Large intestine (tissue), 12 donors: ENCODE results near the gene CHMP3. TPM values are rescaled to one million over a fixed set of nuclear protein-coding genes. Genes with fewer than 3 reads are reported as not detected.
A peak's percentile ranks its signal among the peaks of the same experiment; 100 is the strongest.
"Not testable (repeated sequence)": the region's sequence is repeated elsewhere in the genome, so short reads cannot be mapped to it uniquely, and the experiment has no call there.

Experiments
- DNase-seq, 2 donors: peaks; one replicate each; pipeline versions ENCODE4 v3.0.0 to v3.0.0-alpha.2; 2013
- H3K27ac ChIP-seq: one replicate; pipeline ENCODE4 v1.5.1; 2013; ENCODE audit warnings: low read length
- H3K27me3 ChIP-seq: 2 replicates; pipeline ENCODE4 v1.6.1; 2013; ENCODE audit warnings: low read length; ENCODE audit not compliant: control insufficient read depth, insufficient read depth
- H3K36me3 ChIP-seq: 2 replicates; pipeline ENCODE4 v1.6.1; 2013; ENCODE audit warnings: low read length; ENCODE audit not compliant: control insufficient read depth, insufficient read depth
- H3K4me1 ChIP-seq: one replicate; pipeline ENCODE4 v1.6.1; 2013; ENCODE audit warnings: low read length; ENCODE audit not compliant: control insufficient read depth, insufficient read depth
- H3K4me3 ChIP-seq: one replicate; pipeline ENCODE4 v1.5.1; 2013; ENCODE audit warnings: low read length
- H3K9me3 ChIP-seq: one replicate; pipeline ENCODE4 v1.6.1; 2013; ENCODE audit warnings: mild to moderate bottlenecking, low read depth, low read length, moderate library complexity; ENCODE audit not compliant: control insufficient read depth
- WGBS: methylation state at CpG from one replicate; pipeline ENCODE4 v1.1.5; 2013; ENCODE audit warnings: low lambda C conversion rate; ENCODE audit not compliant: insufficient coverage; 5-methylcytosine and 5-hydroxymethylcytosine counted together
- long read RNA-seq, 11 donors: transcript quantifications; one replicate each; lab custom pipeline, GENCODE V29; 2026
- polyA plus RNA-seq: library from polyadenylated mRNA; unstranded; fragments of 120-200 nt; gene quantifications from one replicate; pipeline ENCODE4 v1.2.1, GENCODE V29; 2013

CHMP3 gene
- 109 TPM for polyA plus RNA-seq
- long read RNA-seq, donor 1, transcript CHMP3-201 (6 exons, 3,171 nt): major isoform, 24 of 26 reads
- long read RNA-seq, donor 1, partial matches to known transcripts: 0 of 26 reads
- long read RNA-seq, donor 1, other reads (novel, unspliced or antisense): 0 of 26 reads
- long read RNA-seq, donor 2, transcript CHMP3-201 (6 exons, 3,171 nt): major isoform, 68 of 86 reads
- long read RNA-seq, donor 2, partial matches to known transcripts: 14 of 86 reads
- long read RNA-seq, donor 2, other reads (novel, unspliced or antisense): 0 of 86 reads
- long read RNA-seq, donor 3: 0 reads
- long read RNA-seq, donor 4, transcript CHMP3-201 (6 exons, 3,171 nt): major isoform, 5 of 5 reads
- long read RNA-seq, donor 4, partial matches to known transcripts: 0 of 5 reads
- long read RNA-seq, donor 4, other reads (novel, unspliced or antisense): 0 of 5 reads
- long read RNA-seq, donor 5, transcript CHMP3-201 (6 exons, 3,171 nt): major isoform, 37 of 41 reads
- long read RNA-seq, donor 5, partial matches to known transcripts: 0 of 41 reads
- long read RNA-seq, donor 5, other reads (novel, unspliced or antisense): 0 of 41 reads
- long read RNA-seq, donor 6, transcript CHMP3-203 (5 exons, 1,099 nt): minor isoform, 6 of 58 reads
- long read RNA-seq, donor 6, transcript CHMP3-201 (6 exons, 3,171 nt): major isoform, 36 of 58 reads
- long read RNA-seq, donor 6, partial matches to known transcripts: 15 of 58 reads
- long read RNA-seq, donor 6, other reads (novel, unspliced or antisense): 0 of 58 reads
- long read RNA-seq, donor 7, transcript CHMP3-201 (6 exons, 3,171 nt): major isoform, 13 of 14 reads
- long read RNA-seq, donor 7, partial matches to known transcripts: 0 of 14 reads
- long read RNA-seq, donor 7, other reads (novel, unspliced or antisense): 0 of 14 reads
- long read RNA-seq, donor 8, transcript CHMP3-201 (6 exons, 3,171 nt): major isoform, 41 of 58 reads
- long read RNA-seq, donor 8, partial matches to known transcripts: 11 of 58 reads
- long read RNA-seq, donor 8, other reads (novel, unspliced or antisense): 0 of 58 reads
- long read RNA-seq, donor 9, transcript CHMP3-201 (6 exons, 3,171 nt): major isoform, 51 of 69 reads
- long read RNA-seq, donor 9, partial matches to known transcripts: 16 of 69 reads
- long read RNA-seq, donor 9, other reads (novel, unspliced or antisense): 0 of 69 reads
- long read RNA-seq, donor 10, transcript CHMP3-201 (6 exons, 3,171 nt): major isoform, 40 of 71 reads
- long read RNA-seq, donor 10, partial matches to known transcripts: 25 of 71 reads
- long read RNA-seq, donor 10, other reads (novel, unspliced or antisense): 0 of 71 reads
- long read RNA-seq, donor 11, transcript CHMP3-201 (6 exons, 3,171 nt): major isoform, 37 of 38 reads
- long read RNA-seq, donor 11, partial matches to known transcripts: 0 of 38 reads
- long read RNA-seq, donor 11, other reads (novel, unspliced or antisense): 0 of 38 reads

DNA sequence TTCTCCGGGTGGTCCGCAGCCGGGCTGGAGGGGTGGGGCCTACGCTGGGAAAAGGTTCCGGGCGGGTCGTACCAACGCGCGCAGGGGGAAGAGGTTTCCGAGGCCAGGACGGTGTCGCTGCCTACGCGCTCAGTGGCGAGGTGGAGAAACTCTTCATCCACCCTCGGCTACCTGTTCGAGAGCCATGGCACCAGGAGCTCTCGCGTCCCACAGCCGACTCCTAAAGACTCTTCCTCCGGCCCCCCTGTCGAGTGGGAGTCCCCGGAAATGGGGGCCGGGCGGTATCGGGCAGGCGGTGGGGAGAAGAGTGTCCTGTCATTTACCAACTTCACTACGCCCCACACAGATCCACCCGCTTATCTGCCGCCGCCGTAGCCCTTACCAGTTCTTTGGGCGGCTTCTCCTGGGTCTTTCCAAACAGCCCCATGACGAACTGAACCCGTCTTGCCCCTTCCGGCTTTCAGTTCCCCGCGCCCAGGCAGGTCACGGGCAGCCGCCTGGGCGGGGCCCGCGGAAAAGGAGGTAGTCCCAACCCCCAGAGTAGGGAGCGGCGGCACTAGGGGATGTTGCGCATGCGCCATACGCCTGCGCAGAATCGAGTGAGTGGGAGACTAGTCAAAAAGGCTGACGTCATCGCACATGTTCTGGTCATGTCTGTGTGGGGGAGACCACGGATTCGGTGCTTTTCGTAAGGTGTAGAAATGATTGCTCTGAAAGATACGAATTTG is at the start of gene CHMP3:
Gene CHMP3, minus strand, starts transcription at position 522 of the 728 bp plus-strand sequence. Its CDS starts 95 bp downstream, at position 427.
- H3K36me3 ChIP-seq: no peaks in the 10 kb centered on the region
- peak; percentile 98 for DNase-seq
- peak within 1 kb of the TSS; percentile 96 for H3K27ac ChIP-seq
- H3K27me3 ChIP-seq: no peaks in the 10 kb centered on the region
- no peaks in the 10 kb centered on the region for H3K9me3 ChIP-seq
- peaks cover 3% of the 10 kb centered on the region for H3K4me1 ChIP-seq
- no CpG with 5 or more reads among the region's 57 CpGs for WGBS
- H3K4me3 ChIP-seq: peak within 1 kb of the TSS; percentile 84

DNA sequence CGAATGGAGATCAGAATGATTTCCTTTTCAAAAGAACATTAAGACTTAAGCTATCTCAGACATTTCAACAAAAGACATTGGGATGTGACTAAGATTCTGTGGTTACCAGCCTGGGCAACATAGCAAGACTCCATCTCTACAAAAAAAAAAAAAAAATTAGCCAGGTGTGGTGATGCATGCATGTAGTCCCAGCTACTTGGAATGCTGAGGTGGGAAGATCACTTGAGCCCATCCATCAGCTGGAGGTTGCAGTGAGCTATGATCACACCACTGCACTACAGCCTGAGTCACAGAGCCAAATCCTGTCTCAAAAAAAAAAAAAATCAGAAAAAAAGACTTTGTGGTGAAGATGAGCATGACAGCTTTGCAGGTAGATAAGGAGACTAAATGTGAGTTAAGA is 47.6 kb upstream of the CHMP3 start:
- Histone ChIP-seq H3K27me3 (no peaks in the 10 kb centered on the region), H3K27ac (no peak overlapping the region), H3K4me1 (no peaks in the 10 kb centered on the region), H3K36me3 (peaks cover 53% of the 10 kb centered on the region), H3K9me3 (no peaks in the 10 kb centered on the region), H3K4me3 (no peak overlapping the region)
- no CpG with 5 or more reads among the region's 1 CpG for WGBS
- no peak for DNase-seq

DNA sequence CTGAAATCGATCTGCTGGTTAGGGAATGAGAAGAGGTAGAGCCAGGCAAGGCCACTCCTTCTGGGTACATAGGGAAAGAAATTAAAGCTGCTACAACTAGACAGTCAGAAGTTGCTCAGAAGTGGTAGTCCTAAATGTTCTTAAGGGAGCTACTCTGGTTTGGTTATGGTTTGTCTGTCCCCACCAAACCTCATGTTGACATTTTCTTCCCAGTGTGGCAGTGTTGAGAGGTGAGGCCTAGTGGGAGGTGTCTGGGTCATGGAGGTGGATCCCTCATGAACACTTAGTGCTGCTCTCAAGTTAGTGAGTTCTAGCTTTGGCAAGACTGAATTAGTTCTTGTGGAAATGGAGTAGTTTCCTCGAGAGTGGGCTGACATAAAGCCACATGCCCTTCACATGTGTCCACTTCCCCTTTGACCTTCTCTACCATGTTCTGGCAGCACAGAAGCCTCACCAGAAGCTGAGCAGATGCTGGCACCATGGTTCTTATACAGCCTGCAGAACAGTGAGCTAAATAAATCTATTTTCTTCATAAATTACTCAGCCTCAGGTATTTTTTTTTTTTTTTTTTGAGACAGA is 45.7 kb upstream of the CHMP3 start:
- WGBS: no CpG with 5 or more reads among the region's 2 CpGs
- Histone ChIP-seq H3K36me3 (peaks cover 55% of the 10 kb centered on the region), H3K27me3 (no peaks in the 10 kb centered on the region), H3K4me1 (no peaks in the 10 kb centered on the region), H3K27ac (no peak overlapping the region), H3K4me3 (no peak overlapping the region), H3K9me3 (no peaks in the 10 kb centered on the region)
- no peak for DNase-seq

DNA sequence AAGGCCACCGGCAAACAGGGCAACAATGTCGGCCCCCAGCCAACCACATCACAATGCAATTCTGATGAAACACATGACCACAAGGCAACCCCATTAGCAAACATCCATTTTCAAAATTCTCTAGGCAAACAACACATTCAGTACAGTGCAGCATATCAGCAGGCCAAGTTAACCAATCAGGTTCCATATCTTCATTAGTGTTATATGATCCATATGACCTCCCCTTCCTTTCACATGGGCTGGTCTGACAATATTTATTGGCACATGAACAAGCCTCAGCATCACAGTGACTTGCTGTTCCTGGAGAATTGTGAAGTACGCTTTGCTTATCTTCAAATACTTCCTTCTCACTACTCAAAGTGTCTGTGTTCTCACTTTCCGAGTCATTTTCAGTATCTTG is 40.7 kb upstream of the CHMP3 start:
- WGBS: 100% methylated on average over 1 of the region's 4 CpGs

DNA sequence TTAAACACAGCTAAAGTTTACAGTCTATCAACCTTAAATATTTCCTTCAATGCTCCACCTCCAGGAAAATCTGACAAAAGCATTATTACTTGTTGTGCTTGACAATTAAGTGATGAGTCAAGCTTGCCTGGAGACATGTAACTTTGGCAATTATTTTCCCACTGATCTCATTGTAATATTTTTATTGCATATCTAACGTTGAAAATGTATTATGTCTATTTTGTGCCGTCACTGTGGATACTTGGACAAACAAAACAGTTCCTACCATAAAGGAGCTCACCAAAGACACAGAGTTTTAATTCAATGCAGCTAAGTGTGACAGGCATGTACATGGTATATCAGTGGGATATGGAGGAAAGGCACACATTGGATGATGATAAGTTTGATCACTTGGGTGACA is 35.7 kb upstream of the CHMP3 start:
- Histone ChIP-seq H3K9me3 (no peaks in the 10 kb centered on the region), H3K36me3 (peaks cover 8% of the 10 kb centered on the region), H3K4me1 (no peaks in the 10 kb centered on the region), H3K4me3 (no peak overlapping the region), H3K27ac (no peak overlapping the region), H3K27me3 (no peaks in the 10 kb centered on the region)
- WGBS: 100% methylated on average over 1 of the region's 2 CpGs
- no peak for DNase-seq

More for the DNA sequence above, 40.7 kb upstream of the CHMP3 start:
- peaks cover 35% of the 10 kb centered on the region for H3K36me3 ChIP-seq
- no peak overlapping the region for H3K4me3 ChIP-seq
- no peaks in the 10 kb centered on the region for H3K27me3 ChIP-seq
- H3K4me1 ChIP-seq: no peaks in the 10 kb centered on the region
- H3K27ac ChIP-seq: no peak overlapping the region
- no peaks in the 10 kb centered on the region for H3K9me3 ChIP-seq
- DNase-seq: no peak

DNA sequence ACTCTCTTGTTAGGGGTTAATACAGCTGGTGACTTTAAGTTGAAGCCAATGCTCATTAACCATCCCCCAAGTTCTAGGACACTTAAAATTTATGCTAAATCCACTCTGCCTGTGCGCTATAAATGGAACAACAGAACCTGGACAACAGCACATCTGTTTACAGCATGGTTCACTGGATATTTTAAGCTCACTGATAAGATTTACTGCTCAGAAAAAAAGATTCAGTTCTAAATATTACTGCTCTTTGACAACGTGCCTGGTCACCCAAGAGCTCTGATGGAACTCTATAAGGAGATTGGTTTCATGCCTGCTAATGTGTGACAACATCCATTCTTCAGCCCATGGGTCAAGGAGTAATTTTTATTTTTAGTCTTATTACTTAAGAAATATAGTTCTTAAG is 32.9 kb upstream of the CHMP3 start:
- no peak for DNase-seq
- WGBS: no CpG with 5 or more reads among the region's 2 CpGs
- no peaks in the 10 kb centered on the region for H3K36me3 ChIP-seq
- H3K9me3 ChIP-seq: no peaks in the 10 kb centered on the region
- no peaks in the 10 kb centered on the region for H3K27me3 ChIP-seq
- no peak overlapping the region for H3K4me3 ChIP-seq
- no peak overlapping the region for H3K27ac ChIP-seq
- no peaks in the 10 kb centered on the region for H3K4me1 ChIP-seq

DNA sequence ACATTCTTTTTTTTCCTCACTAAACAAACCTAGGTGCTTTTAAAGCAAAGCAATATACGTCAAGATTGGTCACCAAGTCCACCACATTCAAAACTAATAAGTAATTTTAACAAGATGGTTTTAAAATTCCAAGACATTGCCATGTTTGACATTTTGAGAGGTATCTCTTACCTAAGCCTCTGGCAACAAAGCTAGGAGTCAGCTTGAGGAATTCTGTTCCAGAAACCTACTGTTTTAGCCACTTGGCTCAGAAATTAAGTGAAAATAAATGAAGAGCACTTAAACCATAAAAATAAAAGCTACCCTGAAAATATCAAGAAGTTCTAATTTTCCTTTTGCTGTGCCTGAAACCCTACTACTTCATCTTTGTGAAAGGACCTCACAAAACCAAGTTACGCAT is 30.0 kb upstream of the CHMP3 start:
- Histone ChIP-seq H3K4me1 (no peaks in the 10 kb centered on the region), H3K9me3 (no peaks in the 10 kb centered on the region), H3K27me3 (no peaks in the 10 kb centered on the region), H3K36me3 (no peaks in the 10 kb centered on the region), H3K4me3 (no peak overlapping the region), H3K27ac (no peak overlapping the region)
- DNase-seq: no peak
- WGBS: 100% methylated on average over 1 of the region's 2 CpGs

DNA sequence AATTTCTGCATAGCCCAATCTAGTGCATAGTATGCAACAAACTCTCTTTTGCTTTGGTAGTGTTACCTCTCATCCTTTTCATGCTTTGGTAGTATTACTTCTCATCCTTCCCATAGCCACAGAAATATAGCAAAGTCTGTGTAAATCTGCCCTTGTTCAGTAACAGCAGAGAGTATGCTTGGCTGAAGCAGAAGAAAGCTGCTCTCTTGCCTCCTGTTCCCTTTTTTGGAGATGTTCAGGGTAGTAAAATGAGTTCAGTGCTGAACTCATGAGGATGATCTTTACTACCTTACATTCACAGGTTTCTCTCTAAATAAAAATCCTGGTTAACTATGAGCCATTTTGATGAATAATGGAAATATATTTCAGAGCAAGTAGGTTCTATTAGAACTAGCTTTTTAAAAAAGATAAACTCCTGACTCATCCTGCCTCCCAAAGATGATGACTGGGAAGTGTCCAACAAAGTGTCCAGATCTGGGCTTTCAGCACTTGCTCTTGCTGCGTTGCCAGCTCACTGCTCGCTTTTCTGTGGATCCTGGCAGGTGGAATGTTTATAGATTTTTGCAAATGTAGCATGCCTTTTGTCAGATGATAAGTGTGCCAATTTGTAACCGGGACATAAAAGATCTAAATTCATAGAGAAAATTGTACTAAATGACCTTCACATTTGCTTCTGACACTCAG is 29.4 kb upstream of the CHMP3 start:
- no peak overlapping the region for H3K27ac ChIP-seq
- 100% methylated on average over 1 of the region's 3 CpGs for WGBS
- no peak overlapping the region for H3K4me3 ChIP-seq
- no peak for DNase-seq
- H3K9me3 ChIP-seq: no peaks in the 10 kb centered on the region
- no peaks in the 10 kb centered on the region for H3K36me3 ChIP-seq
- no peaks in the 10 kb centered on the region for H3K27me3 ChIP-seq
- no peaks in the 10 kb centered on the region for H3K4me1 ChIP-seq

DNA sequence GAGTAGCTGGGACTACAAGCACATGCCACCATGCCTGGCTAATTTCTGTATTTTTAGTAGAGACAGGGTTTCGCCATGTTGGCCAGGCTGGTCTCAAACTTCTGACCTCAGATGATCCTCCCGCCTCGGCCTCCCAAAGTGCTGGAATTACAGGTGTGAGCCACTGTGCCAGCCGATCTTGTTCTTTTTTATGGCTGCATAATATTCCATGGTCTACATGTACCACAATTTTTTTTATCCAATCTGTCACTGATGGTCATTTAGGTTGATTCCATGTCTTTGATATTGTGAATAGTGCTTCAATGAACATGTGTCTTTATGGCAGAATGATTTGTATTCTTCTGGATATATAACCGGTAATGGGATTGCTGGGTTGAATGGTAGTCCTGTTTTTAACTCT is 26.5 kb upstream of the CHMP3 start:
- H3K27ac ChIP-seq: not testable (repeated sequence)
- WGBS: 100% methylated on average over 1 of the region's 5 CpGs

More for the DNA sequence above, 26.5 kb upstream of the CHMP3 start:
- H3K4me1 ChIP-seq, H3K4me3 ChIP-seq, H3K9me3 ChIP-seq, DNase-seq, H3K27me3 ChIP-seq, H3K36me3 ChIP-seq: not testable (repeated sequence)
